ENCODE results near the gene TMEM204. TPM values are rescaled to one million over a fixed set of nuclear protein-coding genes. Genes with fewer than 3 reads are reported as not detected.

Gene TMEM204
- total RNA-seq, 2 donors from 2014 or later: 35.1 to 42.2 TPM

- Histone ChIP-seq H3K4me3 (no peak overlapping the region), H3K27ac (no peak overlapping the region), H3K9me3 (no peaks in the 10 kb centered on the region), H3K27me3 (no peaks in the 10 kb centered on the region), H3K4me1 (no peaks in the 10 kb centered on the region), H3K36me3 (peaks cover 10% of the 10 kb centered on the region)
- no peak for DNase-seq (ENCODE audit: low spot score)
- TF ChIP-seq, protein P1, sequence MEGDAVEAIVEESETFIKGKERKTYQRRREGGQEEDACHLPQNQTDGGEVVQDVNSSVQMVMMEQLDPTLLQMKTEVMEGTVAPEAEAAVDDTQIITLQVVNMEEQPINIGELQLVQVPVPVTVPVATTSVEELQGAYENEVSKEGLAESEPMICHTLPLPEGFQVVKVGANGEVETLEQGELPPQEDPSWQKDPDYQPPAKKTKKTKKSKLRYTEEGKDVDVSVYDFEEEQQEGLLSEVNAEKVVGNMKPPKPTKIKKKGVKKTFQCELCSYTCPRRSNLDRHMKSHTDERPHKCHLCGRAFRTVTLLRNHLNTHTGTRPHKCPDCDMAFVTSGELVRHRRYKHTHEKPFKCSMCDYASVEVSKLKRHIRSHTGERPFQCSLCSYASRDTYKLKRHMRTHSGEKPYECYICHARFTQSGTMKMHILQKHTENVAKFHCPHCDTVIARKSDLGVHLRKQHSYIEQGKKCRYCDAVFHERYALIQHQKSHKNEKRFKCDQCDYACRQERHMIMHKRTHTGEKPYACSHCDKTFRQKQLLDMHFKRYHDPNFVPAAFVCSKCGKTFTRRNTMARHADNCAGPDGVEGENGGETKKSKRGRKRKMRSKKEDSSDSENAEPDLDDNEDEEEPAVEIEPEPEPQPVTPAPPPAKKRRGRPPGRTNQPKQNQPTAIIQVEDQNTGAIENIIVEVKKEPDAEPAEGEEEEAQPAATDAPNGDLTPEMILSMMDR (IDR thresholded peaks at IDR 0.05): no peak
These were observed 13.0 kb upstream of the TMEM204 start for GRCh38 chr16:1520461-1520860.

DNA sequence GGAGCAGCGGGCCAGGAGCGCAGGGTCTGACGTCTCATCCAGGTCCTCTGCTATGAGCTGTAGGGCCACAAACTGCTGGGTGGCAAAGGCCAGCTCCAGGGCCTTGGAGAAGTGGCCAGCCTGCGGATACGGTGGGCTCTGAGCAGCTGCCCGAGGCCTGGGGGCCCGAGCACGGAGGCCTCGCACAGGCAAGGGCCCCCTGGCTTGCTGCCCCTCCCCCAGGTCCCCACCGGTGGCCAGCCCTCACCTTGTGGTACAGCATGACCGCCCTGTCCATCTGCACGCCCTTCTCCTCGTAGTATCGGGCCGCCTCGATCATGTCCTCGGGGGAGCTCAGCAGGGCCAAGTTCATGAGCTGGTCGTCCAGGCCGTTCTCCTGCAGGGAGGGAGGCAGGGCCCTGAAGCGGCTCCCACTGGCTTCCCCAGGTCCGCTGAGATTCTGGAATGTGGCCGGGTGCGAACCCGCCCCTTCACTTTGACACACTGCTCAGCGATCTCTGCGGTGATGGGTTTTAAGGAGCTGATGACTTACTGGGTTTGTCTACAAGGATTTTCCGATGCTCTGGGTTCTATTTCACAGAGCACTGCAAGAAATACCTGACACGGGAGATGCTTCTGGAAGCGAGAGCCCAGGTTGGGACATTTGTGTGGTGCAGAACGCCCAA lies 9.8 kb upstream of the TMEM204 start:
- Histone ChIP-seq H3K4me1 (peaks cover 0 to 20% of the 10 kb centered on the region in 2 donors), H3K27ac (no peak overlapping the region), H3K9me3 (no peaks in the 10 kb centered on the region), H3K27me3 (no peaks in the 10 kb centered on the region), H3K4me3 (no peak overlapping the region), H3K36me3 (peaks cover 10% of the 10 kb centered on the region)
- DNase-seq (ENCODE audit: low spot score): no peak
- TF ChIP-seq, protein P1 (IDR thresholded peaks at IDR 0.05): no peak

- DNase-seq (ENCODE audit: low spot score): no peak
- H3K36me3 ChIP-seq: peaks cover 10% of the 10 kb centered on the region
- peaks cover 0 to 26% of the 10 kb centered on the region in 2 donors for H3K4me1 ChIP-seq
- H3K9me3 ChIP-seq: no peaks in the 10 kb centered on the region
- no peaks in the 10 kb centered on the region for H3K27me3 ChIP-seq
- TF ChIP-seq, protein P1 (IDR thresholded peaks at IDR 0.05): no peak
- H3K4me3 ChIP-seq: no peak overlapping the region
- H3K27ac ChIP-seq: no peak overlapping the region
These were observed 9.1 kb upstream of the TMEM204 start for GRCh38 chr16:1524366-1524765.

DNA sequence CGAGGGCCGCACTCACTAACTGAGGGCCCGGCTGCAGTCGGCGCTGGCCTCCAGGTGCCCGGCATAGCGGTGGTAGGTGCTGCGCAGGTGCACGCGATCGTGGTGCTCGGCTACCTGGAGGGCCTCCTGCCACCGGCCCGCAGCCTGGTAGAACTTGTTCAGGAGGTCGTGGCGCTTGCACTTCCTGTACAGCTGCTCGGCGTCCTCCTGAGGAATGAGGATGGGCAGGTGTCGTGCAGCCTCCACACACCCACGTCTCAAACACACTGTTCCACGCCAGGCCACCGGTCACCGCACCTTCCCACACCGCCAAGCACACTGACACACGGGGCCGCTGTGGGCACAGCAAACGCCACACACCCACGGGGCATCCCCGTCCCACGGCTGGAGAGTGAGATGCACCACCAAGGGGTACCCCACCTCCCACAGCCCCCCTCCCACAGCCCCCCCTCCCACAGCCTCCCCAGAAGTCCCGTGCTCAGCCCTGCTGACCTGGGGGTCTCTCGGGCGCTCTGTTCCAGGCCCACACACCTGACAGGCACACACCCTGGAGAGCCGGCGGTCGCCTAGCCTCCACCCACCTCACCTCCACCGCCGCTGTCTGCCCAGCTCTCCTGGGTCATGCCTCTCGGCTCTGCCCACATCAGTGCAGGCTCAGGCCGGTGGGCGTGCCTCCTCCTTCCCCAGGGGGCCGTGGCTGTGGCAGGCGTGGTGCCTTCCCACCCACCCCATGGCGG lies 7.4 kb upstream of the TMEM204 start:
- TF ChIP-seq, protein P1 (IDR thresholded peaks at IDR 0.05): no peak
- H3K4me3 ChIP-seq: no peak overlapping the region
- no peak overlapping the region for H3K27ac ChIP-seq
- DNase-seq (ENCODE audit: low spot score): no peak
- no peaks in the 10 kb centered on the region for H3K36me3 ChIP-seq
- no peaks in the 10 kb centered on the region for H3K27me3 ChIP-seq
- no peaks in the 10 kb centered on the region for H3K9me3 ChIP-seq
- peaks cover 0 to 36% of the 10 kb centered on the region in 2 donors for H3K4me1 ChIP-seq

DNA sequence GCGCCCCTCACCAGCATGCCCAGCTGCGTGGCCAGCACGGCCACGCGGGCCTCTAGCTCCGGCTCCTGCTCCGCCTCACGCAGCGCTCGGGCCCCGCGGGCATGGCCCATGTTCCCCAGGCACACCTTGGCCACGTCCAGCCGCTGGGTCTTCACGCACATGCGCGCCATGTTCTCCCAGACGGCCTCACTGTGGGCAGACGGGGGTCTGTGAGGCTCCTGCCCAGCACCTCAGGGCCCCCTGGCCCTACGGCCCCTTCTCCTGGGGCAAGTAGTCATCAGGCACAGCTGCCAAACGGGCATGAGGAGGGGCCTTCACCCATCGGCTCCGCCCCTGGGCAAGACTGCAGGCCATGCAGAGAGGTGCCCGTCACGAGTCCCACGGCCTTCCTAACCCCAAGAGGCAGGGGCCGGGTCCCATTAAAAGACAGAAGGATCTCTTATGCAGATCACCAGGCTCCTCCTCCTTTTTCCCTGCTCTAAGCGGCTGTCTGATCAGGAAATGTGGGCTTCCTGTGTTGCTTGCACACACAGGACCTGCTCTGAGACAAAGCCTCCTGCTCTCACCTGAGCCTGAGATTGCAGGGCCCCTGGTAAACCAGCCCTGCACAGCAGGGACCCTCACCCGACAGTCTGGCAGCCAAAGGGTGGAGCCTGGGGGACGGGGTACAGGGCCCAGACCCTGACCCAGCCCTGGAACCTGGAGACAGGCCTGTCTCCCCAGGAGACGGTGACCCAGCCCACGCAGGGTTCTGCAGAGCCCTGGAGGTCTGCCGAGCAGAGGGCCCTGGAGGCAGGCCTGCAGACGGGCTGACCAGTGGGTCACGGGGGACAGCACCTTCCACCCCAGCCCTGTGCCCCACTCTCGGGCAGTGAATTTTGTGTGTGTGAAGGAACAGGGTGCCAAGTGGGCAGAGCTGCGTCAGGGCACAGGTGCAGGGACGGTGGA lies 6.6 kb upstream of the TMEM204 start:
- Histone ChIP-seq H3K4me3 (no peak overlapping the region), H3K4me1 (peaks cover 0 to 44% of the 10 kb centered on the region in 2 donors), H3K36me3 (no peaks in the 10 kb centered on the region), H3K9me3 (no peaks in the 10 kb centered on the region), H3K27me3 (no peaks in the 10 kb centered on the region), H3K27ac (peak overlapping the region in 1 of 2 donors; percentile 60)
- TF ChIP-seq, protein P1 (IDR thresholded peaks at IDR 0.05): no peak
- DNase-seq (ENCODE audit: low spot score): no peak

All from right atrium auricular region (tissue), 2 donors.